HCT116 (cell line): ENCODE data around the gene P2RX1.

ENCODE experiments used
- CBX3 ChIP-seq: IDR thresholded peaks from 2 replicates; pipeline ENCODE4 v1.6.1; 2012; ENCODE audit warnings: low read depth
- CEBPB ChIP-seq: IDR thresholded peaks from 2 replicates; pipeline ENCODE4 v1.6.1; 2012; ENCODE audit warnings: low read depth
- EZH2 ChIP-seq: fragments of 200-600 bp; sonication (generic); IDR thresholded peaks from 2 replicates; pipeline ENCODE4 v1.6.1; 2017; ENCODE audit warnings: antibody characterized with exemption, mixed run types
- JUND ChIP-seq: IDR thresholded peaks from 2 replicates; pipeline ENCODE4 v1.6.1; 2012
- POLR2A ChIP-seq: IDR thresholded peaks from 2 replicates; pipeline ENCODE4 v1.7.0; 2011; ENCODE audit warnings: borderline replicate concordance; ENCODE audit not compliant: insufficient read depth, insufficient read length; ENCODE audit errors: extremely low read depth
- POLR2AphosphoS5 ChIP-seq: IDR thresholded peaks from 2 replicates; pipeline ENCODE4 v1.6.1; 2011; ENCODE audit warnings: mild to moderate bottlenecking, low read depth, low read length, moderate library complexity
- YY1 ChIP-seq: IDR thresholded peaks from 2 replicates; pipeline ENCODE4 v1.6.1; 2011; ENCODE audit warnings: low read length, low read depth, moderate library complexity, mild to moderate bottlenecking; ENCODE audit not compliant: insufficient replicate concordance; ENCODE audit errors: extremely low read depth
- TF ChIP-seq, protein P1 (sequence below), 3 experiments: fragments of 200-600 bp in 1 of 3; sonication (generic) in 1 of 3; IDR thresholded peaks in 2 of 3; conservative IDR thresholded peaks in 1 of 3; 2 replicates each; pipeline ENCODE4 v1.5.1; 2012 to 2017; ENCODE audit warnings: low read depth in 2 of 3, low read length in 2 of 3, antibody characterized with exemption in 1 of 3, borderline replicate concordance in 1 of 3, control low read depth in 1 of 3, mild to moderate bottlenecking in 1 of 3, mixed read lengths in 1 of 3, mixed run types in 1 of 3, moderate library complexity in 1 of 3; ENCODE audit not compliant: insufficient read depth in 1 of 3
- TF ChIP-seq, protein P2 (sequence below): IDR thresholded peaks from 2 replicates; pipeline ENCODE4 v1.6.1; 2012; ENCODE audit warnings: low read depth
- TF ChIP-seq, protein P3 (sequence below): IDR thresholded peaks from 2 replicates; pipeline ENCODE4 v1.6.1; 2012
- TF ChIP-seq, protein P4 (sequence below): IDR thresholded peaks from 2 replicates; pipeline ENCODE4 v1.6.1; 2012

- TF ChIP-seq, protein P1, sequence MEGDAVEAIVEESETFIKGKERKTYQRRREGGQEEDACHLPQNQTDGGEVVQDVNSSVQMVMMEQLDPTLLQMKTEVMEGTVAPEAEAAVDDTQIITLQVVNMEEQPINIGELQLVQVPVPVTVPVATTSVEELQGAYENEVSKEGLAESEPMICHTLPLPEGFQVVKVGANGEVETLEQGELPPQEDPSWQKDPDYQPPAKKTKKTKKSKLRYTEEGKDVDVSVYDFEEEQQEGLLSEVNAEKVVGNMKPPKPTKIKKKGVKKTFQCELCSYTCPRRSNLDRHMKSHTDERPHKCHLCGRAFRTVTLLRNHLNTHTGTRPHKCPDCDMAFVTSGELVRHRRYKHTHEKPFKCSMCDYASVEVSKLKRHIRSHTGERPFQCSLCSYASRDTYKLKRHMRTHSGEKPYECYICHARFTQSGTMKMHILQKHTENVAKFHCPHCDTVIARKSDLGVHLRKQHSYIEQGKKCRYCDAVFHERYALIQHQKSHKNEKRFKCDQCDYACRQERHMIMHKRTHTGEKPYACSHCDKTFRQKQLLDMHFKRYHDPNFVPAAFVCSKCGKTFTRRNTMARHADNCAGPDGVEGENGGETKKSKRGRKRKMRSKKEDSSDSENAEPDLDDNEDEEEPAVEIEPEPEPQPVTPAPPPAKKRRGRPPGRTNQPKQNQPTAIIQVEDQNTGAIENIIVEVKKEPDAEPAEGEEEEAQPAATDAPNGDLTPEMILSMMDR (IDR thresholded peaks at IDR 0.05 in 2 of 3, conservative IDR thresholded peaks at IDR 0.05 in 1 of 3; ENCODE audit: borderline replicate concordance in 1 of 3, insufficient read depth in 1 of 3, low read depth in 2 of 3, low read length in 2 of 3): no peak
- TF ChIP-seq POLR2AphosphoS5: no peak
- TF ChIP-seq YY1: no peak
- TF ChIP-seq JUND: no peak
- no peak for TF ChIP-seq POLR2A
- TF ChIP-seq, protein P2, sequence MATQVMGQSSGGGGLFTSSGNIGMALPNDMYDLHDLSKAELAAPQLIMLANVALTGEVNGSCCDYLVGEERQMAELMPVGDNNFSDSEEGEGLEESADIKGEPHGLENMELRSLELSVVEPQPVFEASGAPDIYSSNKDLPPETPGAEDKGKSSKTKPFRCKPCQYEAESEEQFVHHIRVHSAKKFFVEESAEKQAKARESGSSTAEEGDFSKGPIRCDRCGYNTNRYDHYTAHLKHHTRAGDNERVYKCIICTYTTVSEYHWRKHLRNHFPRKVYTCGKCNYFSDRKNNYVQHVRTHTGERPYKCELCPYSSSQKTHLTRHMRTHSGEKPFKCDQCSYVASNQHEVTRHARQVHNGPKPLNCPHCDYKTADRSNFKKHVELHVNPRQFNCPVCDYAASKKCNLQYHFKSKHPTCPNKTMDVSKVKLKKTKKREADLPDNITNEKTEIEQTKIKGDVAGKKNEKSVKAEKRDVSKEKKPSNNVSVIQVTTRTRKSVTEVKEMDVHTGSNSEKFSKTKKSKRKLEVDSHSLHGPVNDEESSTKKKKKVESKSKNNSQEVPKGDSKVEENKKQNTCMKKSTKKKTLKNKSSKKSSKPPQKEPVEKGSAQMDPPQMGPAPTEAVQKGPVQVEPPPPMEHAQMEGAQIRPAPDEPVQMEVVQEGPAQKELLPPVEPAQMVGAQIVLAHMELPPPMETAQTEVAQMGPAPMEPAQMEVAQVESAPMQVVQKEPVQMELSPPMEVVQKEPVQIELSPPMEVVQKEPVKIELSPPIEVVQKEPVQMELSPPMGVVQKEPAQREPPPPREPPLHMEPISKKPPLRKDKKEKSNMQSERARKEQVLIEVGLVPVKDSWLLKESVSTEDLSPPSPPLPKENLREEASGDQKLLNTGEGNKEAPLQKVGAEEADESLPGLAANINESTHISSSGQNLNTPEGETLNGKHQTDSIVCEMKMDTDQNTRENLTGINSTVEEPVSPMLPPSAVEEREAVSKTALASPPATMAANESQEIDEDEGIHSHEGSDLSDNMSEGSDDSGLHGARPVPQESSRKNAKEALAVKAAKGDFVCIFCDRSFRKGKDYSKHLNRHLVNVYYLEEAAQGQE: no peak
- no peak for TF ChIP-seq EZH2
- no peak for TF ChIP-seq CEBPB
- TF ChIP-seq CBX3: no peak
- TF ChIP-seq, protein P3, sequence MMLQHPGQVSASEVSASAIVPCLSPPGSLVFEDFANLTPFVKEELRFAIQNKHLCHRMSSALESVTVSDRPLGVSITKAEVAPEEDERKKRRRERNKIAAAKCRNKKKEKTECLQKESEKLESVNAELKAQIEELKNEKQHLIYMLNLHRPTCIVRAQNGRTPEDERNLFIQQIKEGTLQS: no peak
- TF ChIP-seq, protein P4, sequence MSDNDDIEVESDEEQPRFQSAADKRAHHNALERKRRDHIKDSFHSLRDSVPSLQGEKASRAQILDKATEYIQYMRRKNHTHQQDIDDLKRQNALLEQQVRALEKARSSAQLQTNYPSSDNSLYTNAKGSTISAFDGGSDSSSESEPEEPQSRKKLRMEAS: no peak
These were observed 67.9 kb downstream of the P2RX1 start for GRCh38 chr17:3848229-3848835.
